GM12878 (cell line): ENCODE results near the gene GPR68. TPM values are rescaled to one million over a fixed set of nuclear protein-coding genes. Genes with fewer than 3 reads are reported as not detected.

Experiments used
- BACH1 ChIP-seq: fragments of 450-650 bp; IDR thresholded peaks from 2 replicates; pipeline ENCODE4 v1.6.1; 2017; ENCODE audit warnings: mild to moderate bottlenecking, borderline replicate concordance
- BHLHE40 ChIP-seq, 2 experiments: fragments of 450-650 bp in 1 of 2; IDR thresholded peaks; 2 replicates each; pipeline ENCODE4 v1.6.1; 2011 to 2017; ENCODE audit warnings: low read depth in 2 of 2, borderline replicate concordance in 1 of 2, improper control_type of control experiment in 1 of 2, low read length in 1 of 2, mild to moderate bottlenecking in 1 of 2
- CBFB ChIP-seq: IDR thresholded peaks from 2 replicates; pipeline ENCODE4 v1.6.1; 2016; ENCODE audit warnings: antibody characterized with exemption, low read depth
- CBX3 ChIP-seq: fragments of 200-600 bp; sonication (generic); IDR thresholded peaks from 2 replicates; pipeline ENCODE4 v1.6.1; 2016; ENCODE audit warnings: low read depth, borderline replicate concordance
- CBX5 ChIP-seq: sonication (generic); IDR thresholded peaks from 2 replicates; pipeline ENCODE4 v1.6.1; 2016; ENCODE audit warnings: low read depth, moderate library complexity, mild to moderate bottlenecking, inconsistent platforms
- CEBPB ChIP-seq, 2 experiments: fragments of 150-350 bp in 1 of 2; IDR thresholded peaks; 2 replicates each; pipeline ENCODE4 v1.6.1; 2012 to 2014; ENCODE audit warnings: low read depth in 2 of 2, low read length in 2 of 2, borderline replicate concordance in 1 of 2, inconsistent platforms in 1 of 2
- ESRRA ChIP-seq: IDR thresholded peaks from 2 replicates; pipeline ENCODE4 v1.6.1; 2012; ENCODE audit warnings: mild to moderate bottlenecking, low read length, improper control_type of control experiment
- ETV6 ChIP-seq, 2 experiments: fragments of 450-650 bp in 1 of 2; IDR thresholded peaks in 1 of 2; conservative IDR thresholded peaks in 1 of 2; 2 replicates each; pipeline ENCODE4 v1.6.1; 2014; ENCODE audit warnings: antibody characterized with exemption in 1 of 2, borderline replicate concordance in 1 of 2, low read depth in 1 of 2, mild to moderate bottlenecking in 1 of 2, moderate library complexity in 1 of 2
- FOS ChIP-seq: IDR thresholded peaks from 3 replicates; pipeline ENCODE4 v1.6.1; 2011; ENCODE audit warnings: borderline replicate concordance; ENCODE audit not compliant: insufficient read length; ENCODE audit errors: extremely low read depth
- GATAD2B ChIP-seq: fragments of 450-650 bp; conservative IDR thresholded peaks from 2 replicates; pipeline ENCODE4 v1.6.1; 2017; ENCODE audit warnings: low read depth, mild to moderate bottlenecking, moderate library complexity
- IRF4 ChIP-seq: IDR thresholded peaks from 2 replicates; pipeline ENCODE4 v1.6.1; 2011; ENCODE audit warnings: low read depth, low read length
- JUNB ChIP-seq: IDR thresholded peaks from 2 replicates; pipeline ENCODE4 v1.6.1; 2016; ENCODE audit warnings: antibody characterized with exemption, mild to moderate bottlenecking
- MEF2A ChIP-seq: IDR thresholded peaks from 2 replicates; pipeline ENCODE4 v1.6.1; 2011; ENCODE audit warnings: low read depth, mild to moderate bottlenecking, low read length, moderate library complexity; ENCODE audit not compliant: insufficient read depth
- NR2F1 ChIP-seq: fragments of 450-650 bp; conservative IDR thresholded peaks from 2 replicates; pipeline ENCODE4 v1.6.1; 2017; ENCODE audit warnings: mild to moderate bottlenecking
- POLR2AphosphoS5 ChIP-seq: IDR thresholded peaks from 2 replicates; pipeline ENCODE4 v1.6.1; 2011; ENCODE audit warnings: mild to moderate bottlenecking, low read length, inconsistent platforms
- SMARCA5 ChIP-seq: fragments of 450-650 bp; IDR thresholded peaks from 2 replicates; pipeline ENCODE4 v1.6.1; 2017; ENCODE audit warnings: mild to moderate bottlenecking
- SMC3 ChIP-seq: IDR thresholded peaks from 2 replicates; pipeline ENCODE4 v1.6.1; 2011; ENCODE audit warnings: low read length, improper control_type of control experiment, borderline replicate concordance
- SRF ChIP-seq, 2 experiments: IDR thresholded peaks; 2 replicates each; pipeline ENCODE4 v1.6.1; 2011; ENCODE audit warnings: low read depth in 2 of 2, low read length in 2 of 2, mild to moderate bottlenecking in 1 of 2, moderate library complexity in 1 of 2
- ZNF384 ChIP-seq: IDR thresholded peaks from 2 replicates; pipeline ENCODE4 v1.6.1; 2012; ENCODE audit warnings: low read depth, mild to moderate bottlenecking, low read length, improper control_type of control experiment, borderline replicate concordance
- ZNF622 ChIP-seq: fragments of 450-650 bp; IDR thresholded peaks from 2 replicates; pipeline ENCODE4 v1.6.1; 2017; ENCODE audit warnings: mild to moderate bottlenecking, inconsistent platforms
- polyA plus RNA-seq, 11 experiments: library from polyadenylated mRNA; depleted of rRNA in 4 of 11; unstranded in 6 of 11; stranded (reverse) in 5 of 11; fragments of >200 nt; fragmentation: Nextera tagmentation in 4 of 11; fragmentation: Illumina TruSeq in 1 of 11; extraction: Ambion mirVana in 4 of 11; extraction: Trizol in 1 of 11; gene quantifications; 1 replicate in 1 of 11; 2 replicates in 10 of 11; pipeline versions ENCODE4 v1.2.1 to v1.2.3, GENCODE V29; 2011 to 2016; ENCODE audit warnings: inconsistent platforms in 2 of 11, missing spikeins in 2 of 11, low read depth in 1 of 11
- total RNA-seq, 4 experiments: library from RNA; depleted of rRNA in 3 of 4; stranded (reverse); fragments of >200 nt in 3 of 4; fragmentation: Illumina TruSeq in 1 of 4; extraction: Trizol in 1 of 4; gene quantifications; 2 replicates each; pipeline versions ENCODE4 v1.2.1 to v1.2.3, GENCODE V29; 2013 to 2021
- TF ChIP-seq, protein P1 (sequence below): fragments of 450-650 bp; IDR thresholded peaks from 2 replicates; pipeline ENCODE4 v1.6.1; 2017; ENCODE audit warnings: antibody characterized with exemption, mild to moderate bottlenecking, moderate library complexity
- TF ChIP-seq, protein P2 (sequence below): IDR thresholded peaks from 2 replicates; pipeline ENCODE4 v1.6.1; 2011; ENCODE audit warnings: low read depth, mild to moderate bottlenecking, low read length, moderate library complexity, borderline replicate concordance; ENCODE audit errors: extremely low read depth
- TF ChIP-seq, protein P3 (sequence below): IDR thresholded peaks from 2 replicates; pipeline ENCODE4 v1.6.1; 2012; ENCODE audit warnings: low read depth, low read length, improper control_type of control experiment

GPR68 gene
- total and polyA plus RNA-seq, 10 of the 15 experiments (the other 5 are each of a cell fraction or from before 2014, with no cell fraction given) = 0.06 to 3.4 (median 1.8) TPM

DNA sequence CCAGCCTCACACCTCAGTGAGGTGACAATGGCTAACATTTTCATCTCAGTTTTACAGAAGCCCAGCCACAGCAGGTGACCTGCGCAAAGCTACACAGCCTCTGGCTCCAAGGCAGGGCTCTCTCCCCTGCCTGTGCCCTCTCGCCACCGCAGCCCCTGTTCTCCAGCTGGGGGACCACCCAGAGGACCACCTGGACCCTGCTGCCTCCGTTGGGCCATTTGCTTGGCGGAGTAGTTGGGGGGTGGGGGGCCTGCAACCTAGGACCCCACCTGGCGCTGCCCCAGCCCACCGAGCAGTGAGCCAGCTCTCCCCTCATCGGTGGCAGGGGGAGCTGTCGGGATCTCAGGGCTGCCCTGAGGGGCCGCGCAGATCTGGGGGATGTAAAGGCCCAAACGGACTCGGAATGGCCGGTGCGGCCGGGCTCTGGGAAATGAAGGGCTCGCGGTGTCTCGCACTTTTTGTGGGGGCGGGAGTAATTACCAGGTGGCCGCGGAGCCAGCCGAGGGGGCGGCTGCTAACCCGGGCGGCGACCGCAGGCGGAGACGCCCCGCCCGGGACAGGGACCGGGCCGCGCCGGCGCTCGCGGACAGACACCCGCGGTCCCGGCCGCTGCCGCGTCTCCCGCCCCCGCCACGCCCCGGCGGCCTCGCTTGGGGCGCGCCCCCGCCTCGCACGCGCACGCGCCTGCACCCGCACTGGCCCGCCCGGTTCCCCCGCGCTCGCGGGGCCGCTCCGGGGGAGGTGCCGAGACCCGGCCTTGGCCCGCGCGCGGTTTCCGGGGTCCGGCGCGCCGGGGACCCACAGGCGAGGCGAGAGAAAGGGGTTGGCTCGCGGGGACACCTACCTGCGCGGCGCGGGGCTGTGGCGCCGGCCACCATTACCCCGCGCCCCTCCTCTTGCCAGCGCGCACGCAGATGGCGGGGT, 8.6 kb upstream of the GPR68 start (continued):
- TF ChIP-seq, protein P1, sequence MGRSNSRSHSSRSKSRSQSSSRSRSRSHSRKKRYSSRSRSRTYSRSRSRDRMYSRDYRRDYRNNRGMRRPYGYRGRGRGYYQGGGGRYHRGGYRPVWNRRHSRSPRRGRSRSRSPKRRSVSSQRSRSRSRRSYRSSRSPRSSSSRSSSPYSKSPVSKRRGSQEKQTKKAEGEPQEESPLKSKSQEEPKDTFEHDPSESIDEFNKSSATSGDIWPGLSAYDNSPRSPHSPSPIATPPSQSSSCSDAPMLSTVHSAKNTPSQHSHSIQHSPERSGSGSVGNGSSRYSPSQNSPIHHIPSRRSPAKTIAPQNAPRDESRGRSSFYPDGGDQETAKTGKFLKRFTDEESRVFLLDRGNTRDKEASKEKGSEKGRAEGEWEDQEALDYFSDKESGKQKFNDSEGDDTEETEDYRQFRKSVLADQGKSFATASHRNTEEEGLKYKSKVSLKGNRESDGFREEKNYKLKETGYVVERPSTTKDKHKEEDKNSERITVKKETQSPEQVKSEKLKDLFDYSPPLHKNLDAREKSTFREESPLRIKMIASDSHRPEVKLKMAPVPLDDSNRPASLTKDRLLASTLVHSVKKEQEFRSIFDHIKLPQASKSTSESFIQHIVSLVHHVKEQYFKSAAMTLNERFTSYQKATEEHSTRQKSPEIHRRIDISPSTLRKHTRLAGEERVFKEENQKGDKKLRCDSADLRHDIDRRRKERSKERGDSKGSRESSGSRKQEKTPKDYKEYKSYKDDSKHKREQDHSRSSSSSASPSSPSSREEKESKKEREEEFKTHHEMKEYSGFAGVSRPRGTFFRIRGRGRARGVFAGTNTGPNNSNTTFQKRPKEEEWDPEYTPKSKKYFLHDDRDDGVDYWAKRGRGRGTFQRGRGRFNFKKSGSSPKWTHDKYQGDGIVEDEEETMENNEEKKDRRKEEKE = no peak
- TF ChIP-seq JUNB = no peak
- no peak for TF ChIP-seq CBFB
- TF ChIP-seq, protein P2, sequence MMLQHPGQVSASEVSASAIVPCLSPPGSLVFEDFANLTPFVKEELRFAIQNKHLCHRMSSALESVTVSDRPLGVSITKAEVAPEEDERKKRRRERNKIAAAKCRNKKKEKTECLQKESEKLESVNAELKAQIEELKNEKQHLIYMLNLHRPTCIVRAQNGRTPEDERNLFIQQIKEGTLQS = no peak
- 0 out of 4 replicates have a peak, but pooled peaks of 1 of the 2 experiments have one; percentile 6 for TF ChIP-seq ETV6 (conservative IDR thresholded peaks at IDR 0.05 in 1 of 2, IDR thresholded peaks at IDR 0.05 in 1 of 2; ENCODE audit: borderline replicate concordance in 1 of 2, low read depth in 1 of 2)
- peak in 1 of 2 experiments; percentile 61; a peak in 2 of 4 replicates for TF ChIP-seq BHLHE40 (IDR thresholded peaks at IDR 0.05; ENCODE audit: borderline replicate concordance in 1 of 2, low read depth in 2 of 2, low read length in 1 of 2)
- TF ChIP-seq CEBPB (IDR thresholded peaks at IDR 0.05; ENCODE audit: borderline replicate concordance in 1 of 2, low read depth in 2 of 2, low read length in 2 of 2) = no peak
- peak; percentile 78; the same call in 1 of the 2 replicates for TF ChIP-seq GATAD2B
- TF ChIP-seq ESRRA = no peak
- no peak for TF ChIP-seq MEF2A
- TF ChIP-seq NR2F1 = 0 out of 2 replicates have a peak, but pooled peaks have one; percentile 31
- TF ChIP-seq ZNF622 = no peak
- TF ChIP-seq CBX3 = no peak
- TF ChIP-seq IRF4 = no peak
- TF ChIP-seq SMC3 = no peak
- no peak for TF ChIP-seq SRF (IDR thresholded peaks at IDR 0.05; ENCODE audit: low read depth in 2 of 2, low read length in 2 of 2)
- TF ChIP-seq ZNF384 = no peak
- TF ChIP-seq FOS = no peak
- TF ChIP-seq SMARCA5 = no peak
- TF ChIP-seq BACH1 = peak; percentile 27
- TF ChIP-seq, protein P3, sequence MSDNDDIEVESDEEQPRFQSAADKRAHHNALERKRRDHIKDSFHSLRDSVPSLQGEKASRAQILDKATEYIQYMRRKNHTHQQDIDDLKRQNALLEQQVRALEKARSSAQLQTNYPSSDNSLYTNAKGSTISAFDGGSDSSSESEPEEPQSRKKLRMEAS = no peak
- no peak for TF ChIP-seq POLR2AphosphoS5
- TF ChIP-seq CBX5 = no peak
